A172 (cell line): ENCODE measurements around the gene ARNT2. TPM values are rescaled to one million over a fixed set of nuclear protein-coding genes. Genes with fewer than 3 reads are reported as not detected.
A peak's percentile ranks its signal among the peaks of the same experiment; 100 is the strongest.

Experiments used
- DNase-seq: peaks from one replicate; pipeline ENCODE4 v3.0.0-alpha.2; 2015; ENCODE audit warnings: low spot score
- total RNA-seq: library from RNA; depleted of rRNA; stranded (reverse); fragments of >200 nt; shearing (Covaris generic); gene quantifications from 2 replicates; pipeline ENCODE4 v1.2.3, GENCODE V29; 2014

Gene ARNT2
- total RNA-seq, 1 experiment from 2014 or later = 14.2 TPM

DNA sequence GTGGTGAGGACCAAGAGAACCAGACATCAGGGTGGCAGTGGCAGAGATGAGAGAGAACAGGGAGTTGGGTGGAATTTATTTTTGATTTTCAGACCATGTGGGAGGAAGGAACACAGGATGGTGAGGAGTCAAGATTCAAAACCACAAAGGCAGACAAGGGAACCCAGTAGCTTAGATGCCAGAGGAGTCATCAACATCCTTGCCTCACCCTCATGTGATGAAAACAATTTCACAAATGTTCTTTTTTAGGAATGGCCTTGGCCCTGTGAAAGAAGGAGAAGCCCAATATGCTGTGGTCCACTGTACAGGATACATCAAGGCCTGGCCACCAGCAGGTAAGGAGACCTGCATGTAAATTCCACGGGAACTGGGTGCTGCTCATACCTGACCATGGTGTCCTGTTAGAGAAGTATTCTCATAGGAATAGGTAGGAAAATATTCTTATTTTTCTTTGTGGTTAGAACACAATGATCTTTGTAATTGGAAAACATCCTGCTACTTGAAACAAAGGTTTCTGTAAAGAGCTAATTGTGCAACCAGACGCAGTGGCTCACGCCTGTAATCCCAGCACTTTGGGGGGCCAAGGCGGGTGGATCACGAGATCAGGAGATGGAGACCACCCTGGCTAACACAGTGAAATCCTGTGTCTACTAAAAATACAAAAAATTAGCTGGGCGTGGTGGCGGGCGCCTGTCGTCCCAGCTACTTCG is 110.0 kb downstream of the ARNT2 start:
- peak; percentile 40 for DNase-seq

DNA sequence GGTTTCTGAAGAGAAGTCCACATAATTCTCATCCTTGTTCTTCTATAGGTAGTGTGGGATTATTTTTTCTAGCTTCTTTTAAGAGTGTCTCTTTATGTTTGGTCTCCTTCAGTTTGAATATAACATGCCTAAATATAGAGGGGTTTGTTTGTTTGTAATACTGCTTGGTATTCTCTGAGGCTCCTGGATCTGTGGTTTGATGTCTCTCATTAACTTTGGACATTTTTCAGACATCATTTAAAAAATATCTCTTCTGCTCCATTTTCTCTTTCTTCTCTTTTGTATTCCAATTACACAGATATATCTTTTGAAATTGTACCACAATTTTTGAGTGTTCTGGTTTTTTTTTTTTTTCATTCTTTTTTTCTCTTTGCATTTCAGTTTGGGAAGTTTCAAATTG is 113.1 kb downstream of the ARNT2 start:
- no peak for DNase-seq

DNA sequence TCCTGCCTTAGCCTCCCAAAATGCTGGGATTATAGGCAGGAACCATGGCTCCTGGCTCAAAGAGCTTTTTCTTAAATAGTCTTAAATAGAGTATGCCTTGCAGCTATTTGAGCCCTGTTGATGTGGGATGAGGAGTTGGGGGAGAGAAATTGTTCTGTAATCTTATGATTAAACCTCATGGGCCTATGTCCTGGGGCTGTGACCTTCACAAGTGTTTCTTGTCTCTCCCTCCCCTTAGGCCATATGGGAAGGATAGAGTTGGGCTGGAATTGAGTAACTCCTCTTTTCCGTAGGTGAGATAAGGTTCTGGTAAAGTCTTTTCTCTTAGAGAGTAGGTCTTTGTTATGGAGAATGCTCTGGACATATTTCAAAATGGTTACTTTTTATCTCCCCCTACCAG is 114.3 kb downstream of the ARNT2 start:
- DNase-seq = no peak

DNA sequence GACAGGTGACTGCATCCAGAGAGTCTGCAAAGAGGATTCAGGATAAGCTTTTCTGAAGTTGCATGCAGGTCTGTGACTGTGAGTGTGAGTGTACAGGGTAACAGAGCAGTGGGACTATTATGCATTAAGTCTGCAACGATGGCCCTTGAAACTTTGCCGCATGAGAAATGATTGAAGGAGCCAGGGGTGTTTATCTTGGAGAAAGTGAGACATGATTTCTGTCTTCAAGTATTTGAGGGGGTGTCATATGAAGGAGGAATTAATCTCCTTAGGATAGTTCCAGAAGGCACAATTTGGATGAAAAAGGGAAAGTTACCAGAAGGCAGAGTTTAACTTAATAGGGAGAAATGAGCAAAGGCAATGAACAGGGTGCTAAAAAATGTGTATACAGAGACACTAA is 119.6 kb downstream of the ARNT2 start:
- no peak for DNase-seq

DNA sequence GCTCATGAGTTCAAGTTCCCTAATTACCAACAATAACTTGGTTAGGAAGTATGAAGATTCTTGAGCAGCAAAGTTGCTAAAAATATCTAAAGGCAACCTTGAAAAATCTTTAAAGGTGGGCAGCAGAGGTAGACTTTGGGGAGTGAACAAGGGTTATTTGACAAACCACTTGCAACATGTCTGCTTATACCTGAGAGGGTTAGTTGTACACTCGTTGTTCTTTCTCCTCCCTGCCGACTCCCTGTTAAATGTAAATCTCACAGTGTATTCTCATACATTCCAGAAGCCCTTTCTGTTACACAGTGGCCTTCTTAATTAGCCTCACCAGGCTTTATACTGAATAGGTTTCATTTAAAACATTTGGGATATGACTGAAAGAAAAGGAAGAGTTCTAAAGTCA is 121.7 kb downstream of the ARNT2 start:
- no peak for DNase-seq

DNA sequence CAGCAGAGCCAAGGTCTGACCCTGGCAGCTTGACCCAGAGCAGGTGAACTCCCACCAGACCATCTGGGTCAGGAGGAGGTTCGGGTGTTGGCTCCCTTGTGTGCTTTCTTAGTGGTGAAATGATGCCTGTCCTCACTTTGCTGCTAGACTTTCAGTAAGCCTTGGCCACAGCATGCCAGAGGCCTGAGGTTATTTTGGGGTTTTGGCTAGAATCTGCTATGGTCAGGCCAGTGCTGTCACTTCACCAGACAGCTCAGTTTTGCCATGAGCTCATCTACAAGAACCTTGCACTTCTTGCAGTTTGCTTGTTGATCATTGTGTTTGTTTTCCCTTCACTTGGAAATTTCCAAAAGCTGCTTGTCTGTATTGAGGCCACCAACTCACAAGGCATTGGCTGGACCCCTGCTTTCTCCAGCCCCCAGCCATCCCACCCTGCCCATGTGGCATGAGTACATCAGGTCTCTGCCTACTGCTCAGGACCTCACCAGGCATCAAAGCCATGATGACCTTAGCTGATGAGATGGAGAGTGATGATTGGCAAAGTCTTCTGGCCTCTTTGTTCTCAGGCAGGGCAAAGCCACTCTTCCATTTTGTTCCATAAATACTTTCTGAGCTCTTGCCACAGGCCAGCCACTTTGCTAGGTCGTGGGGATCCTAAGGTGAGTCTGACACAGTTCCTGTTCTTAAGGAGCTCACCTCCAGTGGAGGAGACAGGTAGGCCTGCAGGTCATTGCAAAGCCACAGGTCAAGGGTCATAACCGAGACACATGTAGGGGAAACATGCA is 122.6 kb downstream of the ARNT2 start:
- no peak for DNase-seq

DNA sequence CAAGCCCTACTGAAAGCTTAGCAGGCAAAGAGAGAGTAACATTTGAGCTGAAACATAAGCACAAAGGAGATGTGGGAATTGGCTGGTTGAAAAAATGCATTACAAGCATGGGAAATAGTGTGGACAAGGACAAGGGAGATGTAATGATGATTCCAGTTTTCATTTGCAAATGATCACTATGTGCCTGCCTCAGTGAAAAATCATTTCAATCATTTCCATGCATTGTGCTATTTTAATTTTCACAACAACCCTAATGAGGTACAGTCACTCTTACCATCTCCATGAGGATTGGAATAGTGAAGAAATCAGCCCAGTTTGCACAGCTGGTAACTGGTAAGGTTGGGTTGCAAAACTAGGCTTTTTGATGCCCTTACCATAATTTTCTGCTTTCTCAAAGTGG is 123.2 kb downstream of the ARNT2 start:
- no peak for DNase-seq

DNA sequence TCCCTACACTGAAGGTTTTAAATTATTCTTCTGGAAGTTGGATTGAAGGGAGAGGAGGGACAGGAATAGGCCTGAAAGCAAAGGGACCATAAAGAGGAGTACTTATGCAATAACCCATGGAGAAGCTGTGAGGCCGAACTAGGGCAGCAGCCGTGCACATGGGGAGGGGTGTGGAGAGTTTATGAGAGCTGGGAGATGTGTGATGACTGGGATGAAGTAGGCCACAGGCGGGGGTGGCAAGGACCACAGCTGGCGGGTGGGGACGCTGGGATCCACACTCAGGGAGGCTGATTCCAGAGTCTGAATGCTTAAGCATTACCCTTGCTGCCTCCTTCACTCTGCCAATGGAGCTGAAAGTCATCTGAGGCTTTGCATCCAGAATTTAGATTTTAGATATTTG is 123.8 kb downstream of the ARNT2 start:
- no peak for DNase-seq

DNA sequence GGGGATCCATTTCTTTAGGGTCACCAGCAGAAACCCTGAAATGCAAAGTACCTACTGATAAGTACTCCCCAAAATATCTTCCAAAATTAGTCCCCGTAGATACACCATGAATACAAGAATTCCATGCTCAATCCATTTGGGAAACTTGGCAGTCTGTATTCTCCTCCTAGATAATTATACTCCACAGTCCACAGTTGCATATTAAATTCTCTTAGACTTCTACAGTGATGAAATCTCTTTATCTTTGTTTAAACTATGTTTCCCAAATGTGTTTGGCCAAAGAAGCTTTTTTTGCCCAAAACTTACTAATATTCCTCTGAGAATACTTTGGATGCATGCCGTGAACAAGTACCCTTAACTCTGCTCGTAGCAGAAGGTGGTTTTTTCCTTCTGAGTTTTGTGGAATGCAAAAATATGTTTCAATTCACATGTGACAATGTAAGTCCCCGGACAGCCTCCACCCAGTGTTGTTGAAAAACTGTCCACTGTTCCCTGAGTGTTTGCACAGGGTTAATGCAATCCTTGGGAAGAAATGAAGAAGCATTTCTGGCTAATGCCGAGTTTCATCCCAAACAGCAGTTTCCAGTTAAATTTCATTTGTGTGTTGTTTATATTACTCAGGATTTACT is 126.7 kb downstream of the ARNT2 start:
- DNase-seq = no peak

DNA sequence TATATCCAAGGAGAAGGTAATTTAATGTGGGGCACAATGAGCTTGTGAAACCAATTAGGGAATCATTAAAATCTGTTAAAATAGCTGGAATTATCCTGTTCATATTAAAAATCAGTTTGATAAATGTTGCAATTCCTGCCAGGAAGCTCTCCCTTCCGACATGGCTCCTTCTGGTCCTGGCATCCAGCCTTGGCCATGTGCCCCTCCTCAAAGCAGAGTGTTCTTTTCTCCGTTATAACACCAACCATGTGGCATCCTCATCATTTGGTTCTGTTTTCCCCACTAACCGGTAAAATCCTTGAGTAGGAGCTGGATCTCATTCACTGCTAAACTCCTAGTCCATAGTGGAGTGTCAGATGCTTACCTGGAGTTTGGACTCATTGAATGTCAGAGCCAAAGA is 127.2 kb downstream of the ARNT2 start:
- DNase-seq = no peak

DNA sequence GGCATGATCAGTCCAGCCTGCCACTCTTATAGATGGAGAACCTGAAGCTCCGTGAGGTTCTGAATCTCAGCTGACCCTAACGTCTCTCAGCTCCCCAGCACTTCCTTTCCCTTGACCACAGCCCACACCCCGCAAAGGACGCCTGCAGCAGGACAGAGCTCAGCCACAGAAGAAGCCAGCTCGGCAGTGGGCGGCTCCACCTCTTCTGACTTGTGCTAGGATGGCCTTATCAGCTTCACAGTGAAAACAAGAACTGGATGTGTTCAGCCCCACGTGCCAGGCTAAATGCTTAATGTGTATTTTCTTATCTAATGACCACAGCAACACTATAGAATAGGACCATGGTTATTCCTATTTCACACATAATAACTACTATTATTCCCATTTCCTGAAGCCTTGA is 127.6 kb downstream of the ARNT2 start:
- no peak for DNase-seq

DNA sequence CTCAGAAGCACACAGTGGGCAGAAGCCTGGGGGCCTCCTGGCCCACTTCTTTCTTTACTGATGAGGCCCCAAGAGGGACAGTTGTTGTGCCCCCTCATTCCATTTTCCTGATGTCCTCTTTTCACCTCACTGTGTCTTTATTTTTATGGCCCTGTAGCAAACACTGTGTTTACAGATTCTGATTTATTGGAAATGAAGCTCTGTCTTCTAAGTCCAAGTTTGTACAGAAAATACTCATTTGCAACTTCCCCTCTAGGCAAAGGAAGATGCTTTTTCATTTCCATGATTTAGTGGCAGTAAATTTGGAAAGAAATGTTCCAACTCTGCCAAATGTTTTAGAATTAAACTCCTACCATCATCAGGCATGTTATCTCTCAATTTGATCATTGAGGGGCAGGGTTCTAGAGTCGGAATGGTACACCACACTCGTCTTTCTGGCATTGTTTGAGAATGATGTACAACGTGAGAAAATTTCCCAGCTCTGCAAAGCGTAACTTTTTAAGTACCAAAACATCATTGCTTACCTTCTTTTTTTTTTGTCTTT is 129.7 kb downstream of the ARNT2 start:
- DNase-seq = no peak

DNA sequence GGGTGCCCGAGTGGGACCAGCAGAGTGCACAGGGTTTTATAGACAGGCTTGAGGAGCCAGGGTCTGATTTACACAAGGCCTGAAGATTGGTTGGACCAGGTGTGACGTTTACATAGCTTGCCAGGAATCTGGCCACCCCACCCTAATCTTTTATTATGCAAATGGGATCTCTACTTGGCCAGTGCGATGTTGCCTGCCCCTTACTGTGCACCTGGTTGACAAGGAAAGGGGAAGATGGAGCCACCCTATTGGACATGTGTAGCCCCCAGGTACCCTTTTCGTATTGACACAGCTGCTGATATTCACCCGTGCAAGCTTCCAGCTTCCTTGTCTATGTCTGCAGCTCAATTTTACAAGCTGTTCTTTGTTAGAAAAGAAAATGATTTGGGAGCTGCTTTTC is 132.0 kb downstream of the ARNT2 start:
- DNase-seq = no peak

DNA sequence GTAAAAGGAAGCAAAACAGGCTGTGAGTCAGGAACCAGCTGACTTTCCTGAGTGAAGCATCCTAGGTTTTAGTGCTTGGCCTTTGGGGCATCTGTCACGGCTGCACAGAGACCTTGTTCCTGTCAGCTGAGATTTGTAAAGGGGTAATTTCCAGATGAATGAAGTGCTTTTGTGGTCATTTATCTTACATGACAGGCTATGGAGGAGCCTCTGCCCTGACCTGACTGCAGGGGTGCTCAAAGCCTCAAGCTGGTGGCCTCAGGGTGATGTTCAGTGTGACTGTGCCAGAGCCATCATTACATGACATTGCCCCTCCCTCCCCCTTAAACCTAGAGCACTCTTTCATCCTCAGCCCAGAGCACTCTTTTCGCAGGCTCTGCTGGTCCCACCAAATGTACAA is 132.5 kb downstream of the ARNT2 start:
- DNase-seq = no peak

DNA sequence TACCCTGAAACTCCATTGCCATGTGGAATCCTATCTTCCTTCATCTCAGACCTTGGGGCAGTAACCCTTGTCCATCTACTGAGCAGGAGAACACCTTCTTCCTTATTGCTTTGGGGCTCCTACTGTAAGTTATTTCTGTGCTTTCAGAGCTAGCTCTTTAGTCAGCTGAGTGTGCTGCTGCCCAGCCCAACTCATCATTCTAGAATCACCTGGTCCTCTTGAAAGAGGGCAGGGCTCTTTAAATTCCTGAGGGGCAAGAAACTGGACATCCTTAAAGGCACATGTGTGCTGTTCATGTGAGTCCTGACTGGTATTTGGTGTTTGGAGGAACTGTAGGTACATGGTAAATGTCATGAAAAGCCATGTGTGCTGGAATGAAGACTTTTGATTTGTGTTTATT is 140.9 kb downstream of the ARNT2 start:
- DNase-seq = no peak

DNA sequence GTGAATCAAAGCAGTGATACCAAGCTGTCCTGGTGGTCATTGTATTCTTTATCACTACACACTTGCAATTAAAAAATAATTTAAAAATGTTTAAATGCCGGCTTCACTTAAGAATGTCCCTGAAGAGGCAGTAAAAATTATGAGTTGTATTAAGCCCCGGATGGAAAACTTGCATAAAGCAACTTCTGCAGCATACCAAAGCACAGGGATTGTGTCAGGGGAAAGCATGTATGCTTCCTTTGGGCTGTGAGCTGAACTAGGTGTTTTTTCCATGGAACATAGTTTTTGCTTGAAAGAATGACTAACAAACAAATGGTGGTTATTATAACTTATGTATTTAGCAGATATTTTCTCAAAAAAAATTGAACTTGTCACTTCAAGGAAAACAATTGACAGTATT is 143.1 kb downstream of the ARNT2 start:
- no peak for DNase-seq

DNA sequence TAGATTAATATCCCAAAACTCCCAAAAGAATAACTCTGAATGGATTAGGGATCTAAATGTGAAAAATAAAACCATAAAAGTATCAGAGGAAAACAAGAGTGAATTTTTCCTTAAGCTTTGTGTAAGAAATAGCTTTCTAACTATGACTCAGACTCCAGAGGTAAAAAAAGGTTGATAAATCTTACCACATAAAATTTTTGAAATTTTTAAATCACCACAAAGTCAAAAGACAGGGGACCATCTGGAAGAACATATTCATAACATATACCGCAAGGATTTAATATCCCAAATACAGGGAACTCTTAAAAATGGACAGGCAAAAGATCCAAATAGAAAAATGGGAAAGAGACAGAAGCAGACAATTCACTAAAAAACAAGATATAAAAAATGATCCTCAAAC is 145.0 kb downstream of the ARNT2 start:
- DNase-seq = peak; percentile 67

DNA sequence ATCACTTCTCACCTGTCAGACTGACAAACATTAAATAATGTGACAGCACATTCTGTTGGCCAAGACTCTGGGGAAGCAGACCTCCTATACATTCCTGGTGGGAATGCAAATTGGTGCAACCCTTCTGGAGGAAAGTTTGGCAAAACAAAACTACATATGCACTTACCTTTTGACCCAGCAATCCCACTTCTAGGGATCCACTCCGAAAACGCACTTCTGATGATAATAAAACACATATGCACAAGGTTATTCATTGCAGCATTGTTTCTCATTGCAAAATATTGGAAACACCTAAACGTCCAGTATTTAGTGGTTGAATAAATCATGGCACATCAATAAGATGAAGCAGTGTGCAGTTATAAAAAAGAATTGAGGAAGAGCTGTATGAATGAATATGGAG is 145.5 kb downstream of the ARNT2 start:
- DNase-seq = peak; percentile 12

DNA sequence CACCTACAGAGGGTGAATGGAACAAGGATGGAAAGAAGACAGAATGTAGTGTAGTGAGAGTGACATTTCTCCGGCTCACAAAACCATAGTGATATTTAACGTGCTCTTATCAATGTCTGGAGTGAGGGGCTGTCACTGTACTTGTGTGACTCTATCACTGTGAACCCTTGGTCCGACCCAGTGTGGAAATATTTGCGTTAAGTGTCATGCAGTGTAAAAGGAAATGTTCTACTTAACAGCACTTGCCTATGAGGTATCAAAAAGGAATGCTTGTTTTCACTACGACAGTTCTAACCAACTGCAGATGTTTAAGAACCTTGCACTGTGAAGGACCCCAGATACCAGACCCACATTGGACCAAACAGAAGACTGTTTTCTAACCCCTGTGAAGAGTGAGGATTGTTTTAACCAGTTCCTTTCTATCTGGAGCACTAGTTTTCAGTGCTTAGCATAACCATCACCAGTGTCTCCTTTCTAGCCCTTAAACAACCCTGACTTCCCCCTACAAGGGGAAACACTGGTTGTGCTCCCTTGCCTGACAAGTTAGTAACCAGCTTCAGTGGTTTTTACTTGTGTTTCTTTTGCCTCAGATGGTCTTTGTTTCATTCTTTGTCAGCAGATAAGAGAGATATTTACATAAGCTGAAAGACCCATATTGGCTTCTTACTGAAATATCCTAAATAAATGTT is 146.2 kb downstream of the ARNT2 start:
- DNase-seq = peak; percentile 79

DNA sequence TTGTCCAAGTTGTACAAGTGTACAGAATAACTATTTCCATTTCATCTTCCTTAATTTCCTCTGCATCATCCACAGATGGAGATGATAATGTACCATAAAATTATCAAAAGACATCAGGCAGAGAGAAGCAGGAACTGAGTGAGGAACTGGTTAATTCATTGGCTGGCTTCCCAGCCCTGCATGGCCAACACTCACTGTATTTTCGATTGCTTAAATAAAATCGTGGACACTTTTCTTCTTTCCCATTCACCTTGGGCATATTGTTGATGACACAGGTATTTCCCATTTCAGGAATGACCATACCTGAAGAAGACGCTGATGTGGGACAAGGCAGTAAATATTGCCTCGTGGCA is 146.7 kb downstream of the ARNT2 start:
- peak; percentile 36 for DNase-seq

DNA sequence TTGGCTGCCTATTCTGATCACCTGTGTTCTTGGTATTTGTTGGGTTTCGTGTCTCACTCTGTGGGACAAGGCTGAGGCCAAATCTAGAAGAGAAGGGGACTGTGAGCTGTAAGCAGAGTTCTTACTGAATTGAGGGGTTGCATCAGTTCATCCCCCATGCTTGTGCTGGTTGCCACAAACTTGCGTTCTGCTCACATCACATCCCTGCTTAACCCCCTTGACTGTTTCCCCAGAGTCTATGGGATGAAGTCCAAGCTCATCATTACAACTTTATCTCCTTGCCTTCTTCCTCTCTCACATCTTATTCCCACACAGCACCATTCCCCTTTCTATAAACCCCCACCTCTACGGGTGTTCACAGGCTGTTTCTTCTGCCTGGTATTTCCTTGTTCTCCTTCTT is 147.2 kb downstream of the ARNT2 start:
- no peak for DNase-seq

DNA sequence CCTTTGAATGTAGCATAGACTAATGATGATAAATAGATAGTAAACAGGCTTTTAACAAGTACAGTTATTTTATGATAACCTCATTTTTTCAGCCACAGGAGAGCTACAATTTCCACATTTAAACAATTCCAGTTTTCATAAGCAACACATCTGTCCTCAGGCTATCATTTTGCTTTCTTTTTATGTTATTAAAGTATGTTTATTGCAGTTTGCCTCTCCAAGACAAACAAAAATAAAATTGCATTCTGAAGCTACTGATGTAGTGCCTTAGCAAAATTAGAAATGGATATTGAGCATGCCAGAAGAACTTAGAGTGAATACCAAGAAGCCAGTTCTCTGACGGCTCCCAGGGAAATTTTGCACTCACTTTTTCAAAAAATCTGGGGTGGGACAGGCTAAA is 150.4 kb downstream of the ARNT2 start:
- DNase-seq = no peak
